K562 (cell line): Measurements from ENCODE around the gene STX11. TPM values are rescaled to one million over a fixed set of nuclear protein-coding genes. Genes with fewer than 3 reads are reported as not detected.

ENCODE experiments used
- BMI1 ChIP-seq: fragments of 150-350 bp; IDR thresholded peaks from 2 replicates; pipeline ENCODE4 v1.6.1; 2014; ENCODE audit warnings: low read length
- CBFA2T2 ChIP-seq: fragments of 450-650 bp; conservative IDR thresholded peaks from 2 replicates; pipeline ENCODE4 v1.6.1; 2017; ENCODE audit warnings: mild to moderate bottlenecking
- ELK3 ChIP-seq: fragments of 450-650 bp; formaldehyde crosslinking; IDR thresholded peaks from 2 replicates; pipeline ENCODE4 v1.4.0; 2020; ENCODE audit warnings: mild to moderate bottlenecking
- ESRRB ChIP-seq: fragments of 250-450 bp; sonication (Bioruptor Pico); IDR thresholded peaks from 2 replicates; pipeline ENCODE4 v1.5.0; 2020; ENCODE audit warnings: mild to moderate bottlenecking, moderate library complexity, borderline replicate concordance
- GTF3C2 ChIP-seq: IDR thresholded peaks from 3 replicates; pipeline ENCODE4 v1.6.1; 2011; ENCODE audit warnings: borderline replicate concordance, mild to moderate bottlenecking, moderate library complexity; ENCODE audit not compliant: insufficient read length; ENCODE audit errors: extremely low read depth
- HDAC8 ChIP-seq: fragments of 450-650 bp; IDR thresholded peaks from 2 replicates; pipeline ENCODE4 v1.6.1; 2016; ENCODE audit warnings: mild to moderate bottlenecking, missing genetic modification characterization, moderate library complexity, missing compliant biosample characterization
- HMG20B ChIP-seq: fragments of 250-450 bp; sonication (Bioruptor Pico); IDR thresholded peaks from 2 replicates; pipeline ENCODE4 v1.5.0; 2021; ENCODE audit warnings: mild to moderate bottlenecking
- NBN ChIP-seq: fragments of 450-650 bp; IDR thresholded peaks from 2 replicates; pipeline ENCODE4 v1.6.1; 2016; ENCODE audit warnings: low read depth, mild to moderate bottlenecking
- POLR2B ChIP-seq: fragments of 450-650 bp; IDR thresholded peaks from 2 replicates; pipeline ENCODE4 v1.6.1; 2018; ENCODE audit warnings: low read depth; ENCODE audit not compliant: partially characterized antibody
- RBM17 ChIP-seq: fragments of 200-400 bp; formaldehyde crosslinking; IDR thresholded peaks from 2 replicates; pipeline ENCODE4 v1.6.1; 2017; ENCODE audit warnings: low read depth, mild to moderate bottlenecking, low read length, borderline replicate concordance
- TBL1XR1 ChIP-seq, 2 experiments: IDR thresholded peaks; 2 replicates each; pipeline ENCODE4 v1.6.1; 2012; ENCODE audit warnings: improper control_type of control experiment in 2 of 2, low read length in 2 of 2, mild to moderate bottlenecking in 1 of 2
- ZBTB12 ChIP-seq: fragments of 250-450 bp; sonication (Bioruptor Pico); IDR thresholded peaks from 2 replicates; pipeline ENCODE4 v1.4.0; 2020
- ZNF318 ChIP-seq, 2 experiments: fragments of 450-650 bp; IDR thresholded peaks; 2 replicates each; pipeline ENCODE4 v1.6.1; 2016; ENCODE audit warnings: mild to moderate bottlenecking in 2 of 2, borderline replicate concordance in 1 of 2, low read depth in 1 of 2, moderate library complexity in 1 of 2
- ZNF431 ChIP-seq: sonication (generic); formaldehyde crosslinking; IDR thresholded peaks from 2 replicates; pipeline ENCODE4 v1.8.0; 2022; ENCODE audit warnings: mild to moderate bottlenecking, missing genetic modification reagents
- ZNF780A ChIP-seq: fragments of 250-450 bp; sonication (Bioruptor Pico); IDR thresholded peaks from 2 replicates; pipeline ENCODE4 v1.5.0; 2021; ENCODE audit warnings: mild to moderate bottlenecking
- polyA plus RNA-seq, 8 experiments: library from polyadenylated mRNA; depleted of rRNA in 4 of 8; stranded (reverse) in 5 of 8; unstranded in 3 of 8; fragments of >200 nt; fragmentation: Nextera tagmentation in 2 of 8; fragmentation: Illumina TruSeq in 1 of 8; extraction: Ambion mirVana in 2 of 8; extraction: Trizol in 1 of 8; gene quantifications; 2 replicates each; pipeline versions ENCODE4 v1.2.1 to v1.2.3, GENCODE V29; 2011 to 2014; ENCODE audit warnings: inconsistent platforms in 1 of 8, missing spikeins in 1 of 8
- total RNA-seq, 7 experiments: library from RNA; depleted of rRNA in 6 of 7; stranded (reverse); fragments of >200 nt in 6 of 7; fragmentation: Illumina TruSeq in 2 of 7; extraction: Trizol in 2 of 7; gene quantifications; 2 replicates each; pipeline versions ENCODE4 v1.2.1 to v1.2.3, GENCODE V29; 2011 to 2021; ENCODE audit warnings: low replicate concordance in 1 of 7

Gene STX11
- total and polyA plus RNA-seq, 9 of the 15 experiments (the other 6 are each of a cell fraction or from before 2014, with no cell fraction given): 0.06 to 0.73 (median 0.40) TPM

GRCh38 chr6:144215402-144215931 is 65.2 kb downstream of the STX11 start (continued):
- TF ChIP-seq ELK3 (no peak), GTF3C2 (no peak), ZNF318 (IDR thresholded peaks at IDR 0.05; ENCODE audit: borderline replicate concordance in 1 of 2, low read depth in 1 of 2) (0 out of 4 replicates have a peak, but pooled peaks of 1 of the 2 experiments have one; percentile 50), ZNF431 (CRISPR knock-in tag) (no peak), HDAC8 (no peak), BMI1 (no peak), ESRRB (CRISPR knock-in tag) (no peak), POLR2B (peak; percentile 36), ZNF780A (no peak), RBM17 (no peak), TBL1XR1 (IDR thresholded peaks at IDR 0.05; ENCODE audit: low read length in 2 of 2) (no peak), HMG20B (CRISPR knock-in tag) (no peak), CBFA2T2 (no peak), NBN (no peak), ZBTB12 (no peak)
